ENCODE data around the gene RPL15. TPM values are rescaled to one million over a fixed set of nuclear protein-coding genes. Genes with fewer than 3 reads are reported as not detected.
"Not testable (repeated sequence)": the region's sequence is repeated elsewhere in the genome, so short reads cannot be mapped to it uniquely, and the experiment has no call there.

The RPL15 gene
- polyA plus RNA-seq, 12 donors, result 318 to 2,689 (median 2,296) TPM

DNA sequence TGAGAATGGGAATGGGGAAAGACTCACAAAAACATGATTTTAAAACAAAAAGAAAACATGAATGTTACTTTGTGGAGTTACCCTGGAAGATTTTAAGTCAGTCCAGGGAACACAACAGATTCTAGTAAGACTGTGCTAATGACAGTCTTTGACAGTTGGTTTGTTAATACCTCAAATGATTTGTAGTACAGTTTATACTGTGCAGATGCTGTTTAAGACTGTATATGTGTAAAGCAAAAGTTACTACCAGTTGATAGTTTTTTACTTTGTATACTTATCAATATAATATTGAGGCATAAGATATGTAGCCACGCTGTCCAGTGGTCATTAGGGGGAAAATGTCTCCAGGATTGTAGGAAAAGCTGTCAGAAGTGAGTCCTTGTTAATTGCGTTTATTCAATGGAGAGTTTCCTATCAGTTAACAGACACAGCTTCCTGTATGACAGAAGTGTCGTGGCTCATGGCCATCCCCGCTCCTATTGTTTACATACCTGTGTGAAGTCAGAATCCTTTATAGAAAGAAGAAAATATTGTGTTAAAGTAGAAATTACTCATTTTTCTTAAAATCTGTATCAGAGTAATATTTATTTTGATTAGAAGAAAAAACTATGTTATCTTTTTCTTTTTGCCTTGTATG is 36.1 kb upstream of the RPL15 start:
- DNase-seq, result no peak

DNA sequence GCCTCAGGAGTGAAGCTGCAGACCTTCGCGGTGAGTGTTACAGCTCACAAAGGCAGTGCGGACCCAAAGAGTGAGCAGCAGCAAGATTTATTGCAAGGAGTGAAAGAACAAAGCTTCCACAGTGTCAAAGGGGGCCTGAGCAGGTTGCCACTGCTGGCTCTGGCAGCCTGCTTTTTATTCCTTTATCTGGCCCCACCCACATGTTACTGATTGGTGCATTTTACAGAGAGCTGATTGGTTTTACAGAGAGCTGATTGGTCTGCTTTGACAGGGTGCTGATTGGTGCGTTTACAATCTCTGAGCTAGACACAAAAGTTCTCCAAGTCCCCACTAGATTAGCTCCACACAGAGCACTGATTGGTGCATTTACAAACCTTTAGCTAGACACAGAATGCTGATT is 34.9 kb upstream of the RPL15 start:
- DNase-seq, result not testable (repeated sequence)

DNA sequence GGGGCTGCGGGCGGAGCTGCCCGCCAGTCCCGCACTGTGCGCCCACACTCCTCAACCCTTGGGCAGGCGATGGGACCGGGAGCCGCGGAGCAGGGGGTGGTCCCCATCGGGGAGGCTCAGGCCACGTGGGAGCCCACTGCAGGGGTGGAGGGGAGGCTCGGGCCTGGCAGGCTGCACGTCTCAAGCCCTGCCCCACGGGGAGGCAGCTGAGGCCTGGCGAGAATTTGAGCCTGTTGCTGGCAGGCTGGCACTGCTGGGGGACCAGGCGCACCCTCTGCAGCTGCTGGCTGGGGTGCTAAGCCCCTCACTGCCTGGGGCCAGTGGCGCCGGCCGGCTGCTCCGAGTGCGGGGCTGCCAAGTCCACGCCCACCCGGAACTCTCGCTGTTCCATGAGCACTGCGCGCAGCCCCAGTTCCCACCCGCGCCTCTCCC is 34.4 kb upstream of the RPL15 start:
- no peak for DNase-seq

DNA sequence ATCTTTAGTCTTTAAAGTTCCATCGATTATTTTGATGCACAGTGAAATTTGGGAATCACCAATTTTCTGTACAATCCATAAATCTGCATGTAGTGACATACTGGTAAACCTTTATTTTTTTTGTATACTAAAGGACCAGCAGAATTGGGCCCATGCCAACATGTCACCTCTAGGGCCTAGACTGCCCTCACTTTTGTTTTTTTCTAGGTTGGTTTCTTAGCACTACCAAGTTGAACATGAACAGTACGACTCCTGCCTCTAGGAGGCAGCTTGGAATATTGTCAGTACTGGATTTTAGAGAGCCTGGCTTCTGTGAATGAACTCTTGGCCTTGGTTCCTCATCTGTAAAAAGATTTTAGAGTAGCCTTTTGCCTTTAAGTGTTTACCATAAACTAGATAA is 32.5 kb upstream of the RPL15 start:
- DNase-seq, result no peak

DNA sequence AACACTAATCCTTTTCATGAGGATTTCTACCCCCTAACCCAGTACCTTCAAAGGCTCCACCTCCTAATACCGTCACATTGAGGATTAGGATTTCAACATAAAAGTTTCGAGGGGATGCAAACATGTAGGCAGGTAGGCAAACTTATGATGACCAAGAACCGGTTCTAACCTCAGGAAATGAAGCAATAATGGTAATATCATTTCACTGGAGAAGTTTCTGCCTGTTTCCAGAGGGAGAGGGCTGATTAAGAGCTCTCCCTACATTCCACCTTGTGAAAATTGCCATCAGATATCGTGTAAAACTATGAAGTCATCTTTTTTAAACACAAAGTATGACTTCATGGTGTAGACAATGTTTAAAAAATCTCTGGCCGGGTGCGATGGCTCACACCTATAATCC is 31.7 kb upstream of the RPL15 start:
- no peak for DNase-seq

DNA sequence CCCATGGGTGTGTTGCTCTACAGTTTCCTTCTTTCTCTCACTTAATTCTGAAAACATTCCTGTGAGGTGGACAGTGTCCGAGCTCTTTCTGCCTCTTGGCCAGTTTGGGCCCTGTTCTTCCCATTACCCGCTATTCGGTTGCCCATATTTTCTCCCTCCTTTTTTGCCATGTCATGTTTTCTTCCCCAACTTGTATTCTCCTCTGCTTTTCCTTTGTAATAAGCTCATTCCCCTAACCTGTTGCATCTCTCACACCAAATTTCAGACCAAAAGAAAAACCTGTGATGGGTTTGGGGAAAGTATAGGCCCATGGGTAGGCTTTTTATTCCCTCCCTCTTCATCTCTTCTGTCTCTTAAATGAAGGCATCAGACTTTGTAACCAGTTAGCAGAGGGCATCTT is 30.6 kb upstream of the RPL15 start:
- DNase-seq, result no peak

DNA sequence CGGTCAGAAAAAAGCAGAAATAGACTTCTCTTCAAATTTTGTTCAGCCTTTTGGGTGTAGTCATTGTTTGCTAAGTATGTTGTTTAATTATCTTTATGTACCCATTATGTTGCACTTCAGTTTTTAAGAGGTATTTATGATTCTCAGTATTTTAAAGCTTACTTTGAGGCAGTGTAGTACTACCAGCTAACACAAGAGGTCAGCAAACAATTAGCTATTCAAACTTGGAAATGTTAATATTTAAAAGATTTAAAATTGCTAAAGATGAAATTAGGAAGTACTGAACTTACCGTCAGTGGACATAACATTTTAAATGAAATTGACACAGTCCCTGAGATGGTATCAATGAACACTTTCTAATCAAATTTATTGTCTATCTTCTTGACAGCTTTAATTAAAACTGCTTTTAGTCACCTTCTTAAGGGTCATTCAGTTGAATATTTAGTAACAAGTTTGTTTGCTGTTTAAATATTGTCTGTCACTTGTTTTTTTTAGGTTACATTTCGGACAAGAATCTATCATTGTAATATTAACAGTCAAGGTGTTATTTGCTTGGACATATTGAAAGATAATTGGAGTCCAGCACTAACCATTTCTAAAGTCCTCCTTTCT is 28.2 kb upstream of the RPL15 start:
- DNase-seq, result peak; percentile 46

DNA sequence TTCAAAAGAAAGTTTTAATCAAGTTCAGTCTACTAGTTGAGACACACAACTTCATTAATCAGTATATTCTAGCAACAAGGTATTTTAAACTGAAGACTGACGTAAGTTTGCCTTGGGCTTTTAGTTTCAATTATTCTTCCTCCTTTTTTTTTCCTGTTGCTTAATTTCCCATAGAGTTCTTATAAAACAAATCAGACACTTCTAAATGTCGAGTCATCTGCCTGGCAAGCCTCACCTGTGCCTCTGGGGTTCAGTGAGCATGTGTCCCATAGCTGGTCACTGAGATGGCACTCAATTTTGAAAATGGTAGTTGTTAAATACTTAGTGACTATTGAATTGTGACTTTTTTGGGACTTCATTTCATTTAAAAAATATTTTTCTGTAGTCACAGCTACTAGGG is 27.5 kb upstream of the RPL15 start:
- no peak for DNase-seq

DNA sequence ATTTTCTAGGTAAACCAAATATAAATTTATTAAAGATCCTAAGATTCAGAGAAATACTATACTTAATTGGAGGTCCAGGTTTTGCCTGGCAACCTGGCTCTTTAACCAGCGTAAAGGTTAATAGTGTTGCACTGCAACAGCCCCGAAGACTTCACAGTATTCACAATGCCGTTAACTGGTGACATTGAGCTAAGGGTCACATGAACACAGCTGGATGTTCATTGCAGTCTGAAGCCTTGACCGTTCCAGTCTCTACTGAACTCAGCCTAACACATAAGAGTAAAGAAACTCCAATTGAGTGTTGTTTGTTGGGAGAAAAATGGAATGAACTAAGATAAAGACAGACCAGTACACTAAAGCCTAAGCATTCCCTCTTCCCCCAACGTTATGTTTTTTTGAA is 27.0 kb upstream of the RPL15 start:
- DNase-seq, result no peak

DNA sequence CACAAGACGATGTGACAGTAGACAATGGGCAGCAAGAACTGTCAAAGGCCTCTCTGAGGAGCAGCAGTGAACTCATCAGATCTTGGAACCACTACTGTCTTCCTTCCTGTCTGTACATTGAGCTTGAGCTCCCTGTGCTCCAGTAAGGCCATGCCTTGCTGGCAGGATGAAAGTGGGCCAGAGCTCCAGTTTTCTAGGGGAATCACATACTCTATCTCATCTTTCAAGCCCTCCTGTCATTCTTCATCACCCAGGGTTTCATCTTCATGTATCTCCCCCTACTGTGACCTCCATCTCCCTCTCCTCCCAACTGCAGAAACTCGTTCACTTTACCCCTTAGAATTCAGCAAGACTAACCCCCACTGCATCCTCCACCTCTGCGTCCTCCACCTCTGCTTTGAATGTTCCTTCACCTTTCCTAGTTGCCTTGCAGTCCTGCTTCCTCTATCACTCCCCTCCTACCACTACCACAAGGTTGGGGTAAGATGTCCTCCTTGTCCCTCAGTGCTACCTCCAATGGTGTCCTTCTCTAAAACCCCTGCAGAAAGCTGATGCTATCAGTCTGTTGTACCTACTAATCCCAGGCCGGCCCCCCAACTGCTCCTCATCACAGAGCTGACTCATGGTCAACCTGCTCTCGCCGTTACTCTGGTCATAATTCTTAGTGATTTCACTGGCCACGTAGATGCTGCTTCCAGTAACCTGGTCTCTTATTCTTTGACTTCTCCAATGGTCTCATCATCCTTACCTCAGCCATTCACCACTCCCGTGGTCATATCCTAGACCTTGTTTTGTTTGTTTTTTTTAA is 22.5 kb upstream of the RPL15 start:
- DNase-seq, result no peak

DNA sequence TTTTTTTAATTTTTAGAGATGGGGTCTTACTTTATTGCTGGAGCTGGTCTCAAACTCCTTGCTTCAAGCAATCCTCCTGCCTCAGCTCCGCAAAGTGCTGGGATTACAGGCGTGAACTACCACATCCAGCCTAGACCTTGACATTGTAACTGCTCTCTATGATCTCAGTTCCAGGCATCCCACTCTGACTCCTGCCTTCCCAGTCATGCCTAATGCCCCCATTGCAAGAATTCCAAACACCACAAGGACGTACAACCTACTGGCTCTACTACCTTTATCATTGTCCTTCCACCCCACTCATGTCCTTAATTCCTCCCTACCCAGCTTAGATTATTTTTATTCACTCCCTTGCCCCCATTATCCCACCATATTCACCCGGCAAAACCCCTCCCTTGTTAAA is 21.8 kb upstream of the RPL15 start:
- DNase-seq, result no peak

DNA sequence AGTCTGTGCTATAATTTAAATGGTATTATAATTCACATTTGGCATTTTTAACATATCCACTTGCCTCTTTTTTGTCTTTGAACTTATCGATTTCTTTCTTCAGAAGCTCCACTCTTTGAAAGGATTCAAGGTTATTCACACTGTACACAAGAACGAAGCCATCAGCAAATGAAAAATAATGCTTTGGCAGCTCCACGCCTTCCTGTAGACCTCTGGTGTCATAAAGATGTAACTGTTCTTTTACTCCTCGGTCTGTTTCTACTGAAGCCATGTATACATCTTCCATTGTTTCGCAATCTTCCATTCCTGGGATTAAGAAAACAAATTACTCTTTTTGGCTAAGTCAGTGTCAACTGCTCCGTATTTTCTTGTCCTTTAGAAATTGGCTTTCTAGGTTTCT is 16.2 kb upstream of the RPL15 start:
- DNase-seq, result no peak

DNA sequence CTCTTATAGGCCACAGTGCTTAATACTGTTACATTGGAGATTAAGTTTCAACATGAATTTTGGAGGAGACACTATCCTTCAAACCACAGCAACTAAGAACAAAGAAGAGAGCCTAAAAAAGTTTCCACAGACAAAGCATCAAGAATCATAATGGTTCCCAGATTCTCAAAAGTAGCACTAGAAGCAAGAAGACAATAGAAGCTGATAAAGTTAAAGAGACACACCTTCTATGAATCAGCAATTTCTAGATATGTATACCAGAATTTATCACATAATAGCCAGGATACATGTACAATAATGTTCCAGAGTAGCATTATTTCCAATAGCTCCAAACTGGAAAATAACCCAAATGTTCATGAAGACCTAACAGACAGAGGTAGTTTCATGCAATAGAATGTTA is 12.4 kb upstream of the RPL15 start:
- no peak for DNase-seq

DNA sequence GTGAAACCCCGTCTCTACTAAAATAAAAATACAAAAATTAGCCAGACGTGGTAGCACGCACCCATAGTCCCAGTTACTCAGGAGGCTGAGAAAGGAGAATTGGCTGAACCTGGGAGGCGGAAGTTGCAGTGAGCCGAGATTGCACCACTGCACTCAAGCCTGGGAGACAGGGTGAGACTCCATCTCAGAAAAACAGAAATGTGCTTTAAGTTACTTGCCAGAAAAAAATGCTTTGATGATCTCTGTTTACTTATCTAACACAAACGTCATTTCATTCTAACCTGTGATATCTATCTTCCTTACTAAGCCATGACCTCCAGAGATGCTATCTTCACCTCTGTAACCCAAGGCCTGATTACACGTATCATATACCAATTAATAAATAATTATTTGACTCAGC is 7.6 kb upstream of the RPL15 start:
- DNase-seq, result no peak

DNA sequence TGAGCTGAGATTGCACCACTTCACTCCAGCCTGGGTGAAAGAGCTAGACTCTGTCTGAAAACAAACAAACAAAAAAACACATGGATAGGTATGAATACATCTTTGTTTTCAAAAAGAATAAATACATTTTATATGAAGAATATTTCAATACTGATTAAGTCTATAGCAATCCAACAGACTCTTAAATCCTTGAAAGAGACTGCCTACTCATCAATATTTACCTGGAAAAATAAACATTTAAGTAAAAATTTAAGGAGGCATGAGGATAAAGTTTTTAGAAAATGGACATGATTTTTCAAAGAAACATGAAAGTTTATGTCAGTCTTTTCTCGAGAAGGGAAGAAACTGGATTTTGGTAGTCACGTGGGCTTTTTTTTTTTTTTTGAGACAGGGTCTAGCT is 5.5 kb upstream of the RPL15 start:
- DNase-seq, result no peak

DNA sequence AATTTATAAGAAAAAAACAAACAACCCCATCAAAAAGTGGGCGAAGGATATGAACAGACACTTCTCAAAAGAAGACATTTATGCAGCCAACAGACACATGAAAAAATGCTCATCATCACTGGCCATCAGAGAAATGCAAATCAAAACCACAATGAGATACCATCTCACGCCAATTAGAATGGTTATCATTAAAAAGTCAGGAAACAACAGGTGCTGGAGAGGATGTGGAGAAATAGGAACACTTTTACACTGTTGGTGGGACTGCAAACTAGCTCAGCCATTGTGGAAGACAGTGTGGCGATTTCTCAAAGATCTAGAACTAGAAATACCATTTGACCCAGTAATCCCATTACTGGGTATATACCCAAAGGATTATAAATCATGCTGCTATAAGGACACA is 4.6 kb upstream of the RPL15 start:
- DNase-seq, result not testable (repeated sequence)

DNA sequence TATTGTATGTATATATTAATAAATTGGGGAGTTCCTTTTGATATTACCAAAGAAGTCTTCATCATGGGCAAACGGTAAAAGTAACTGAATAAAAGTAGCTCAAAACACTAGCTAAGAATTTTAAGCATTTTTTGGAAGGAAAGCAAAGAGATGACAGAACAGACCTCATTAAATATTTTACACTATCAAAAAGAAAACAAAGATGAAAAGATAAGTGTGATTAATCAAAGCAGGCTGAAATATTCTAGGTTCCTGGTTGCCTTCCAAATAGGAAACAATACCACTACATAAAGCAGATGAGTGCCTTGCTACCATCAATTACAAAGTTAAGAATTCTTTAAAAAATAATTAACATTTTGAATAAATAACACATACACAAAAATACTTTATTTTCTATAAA is 3.8 kb upstream of the RPL15 start:
- no peak for DNase-seq

DNA sequence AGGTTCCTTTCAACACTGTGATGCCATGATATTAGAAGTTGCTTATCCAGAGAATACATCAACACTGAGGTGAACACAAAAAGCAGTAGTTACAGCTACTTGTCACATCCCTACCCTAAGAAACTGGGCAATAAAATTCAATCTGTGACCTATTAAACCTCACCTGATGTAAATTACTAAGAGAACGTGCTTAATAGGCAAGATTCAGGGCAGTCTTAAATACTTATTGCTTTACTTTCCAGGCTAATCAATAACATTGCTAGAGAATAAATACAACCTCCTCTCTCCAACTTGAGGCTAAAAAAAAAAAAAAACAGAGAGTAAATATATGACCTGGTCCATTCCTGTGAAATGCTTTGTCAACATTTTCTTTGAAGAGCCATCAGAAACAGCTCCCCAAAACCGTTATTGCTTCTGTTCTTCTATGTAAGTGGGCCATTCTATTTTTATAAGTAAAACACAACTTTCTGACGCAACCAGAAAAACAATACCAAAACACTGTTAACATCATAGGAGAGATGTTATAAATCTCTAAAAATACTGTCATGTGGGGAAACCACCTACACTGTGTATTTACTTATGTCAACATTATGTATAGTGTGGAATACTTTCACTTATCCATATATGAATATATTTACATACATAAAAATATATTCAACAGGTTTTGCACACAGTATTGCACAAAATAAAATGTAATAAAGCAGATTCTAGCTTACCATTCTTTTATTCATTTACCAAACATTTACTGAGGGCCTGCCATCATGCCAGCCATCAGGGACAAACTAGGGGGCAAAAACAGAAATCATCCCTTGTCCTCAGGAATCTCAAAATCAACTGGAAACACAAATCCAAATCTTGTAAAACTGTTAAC is 2.8 kb upstream of the RPL15 start:
- DNase-seq, result no peak

DNA sequence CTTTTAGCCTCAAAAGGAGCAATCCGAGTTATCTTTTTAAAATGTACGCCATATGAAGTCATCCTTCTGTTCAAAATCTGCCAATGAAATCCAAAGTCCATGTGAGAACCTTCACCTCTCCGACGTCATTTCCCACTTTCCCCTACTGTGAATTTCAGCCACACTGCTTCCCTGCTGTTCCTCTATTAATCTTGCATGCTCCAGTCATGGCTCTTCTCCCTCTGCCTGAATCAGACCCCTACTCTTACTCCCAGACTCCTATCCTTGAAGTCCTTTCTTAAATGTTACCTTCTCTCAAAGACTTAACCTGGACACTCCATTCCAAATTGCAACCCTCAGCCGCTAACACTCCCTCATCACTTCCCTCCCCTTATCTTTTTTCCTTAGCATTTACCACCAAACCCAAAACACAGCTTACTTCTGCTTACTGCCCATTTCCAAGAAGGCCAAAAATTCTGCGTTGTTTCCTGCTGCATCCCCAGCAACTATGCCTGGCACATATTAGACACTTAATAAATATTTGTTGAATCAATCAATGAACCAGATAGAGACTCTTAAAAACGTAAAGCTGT is 1.3 kb upstream of the RPL15 start:
- no peak for DNase-seq

DNA sequence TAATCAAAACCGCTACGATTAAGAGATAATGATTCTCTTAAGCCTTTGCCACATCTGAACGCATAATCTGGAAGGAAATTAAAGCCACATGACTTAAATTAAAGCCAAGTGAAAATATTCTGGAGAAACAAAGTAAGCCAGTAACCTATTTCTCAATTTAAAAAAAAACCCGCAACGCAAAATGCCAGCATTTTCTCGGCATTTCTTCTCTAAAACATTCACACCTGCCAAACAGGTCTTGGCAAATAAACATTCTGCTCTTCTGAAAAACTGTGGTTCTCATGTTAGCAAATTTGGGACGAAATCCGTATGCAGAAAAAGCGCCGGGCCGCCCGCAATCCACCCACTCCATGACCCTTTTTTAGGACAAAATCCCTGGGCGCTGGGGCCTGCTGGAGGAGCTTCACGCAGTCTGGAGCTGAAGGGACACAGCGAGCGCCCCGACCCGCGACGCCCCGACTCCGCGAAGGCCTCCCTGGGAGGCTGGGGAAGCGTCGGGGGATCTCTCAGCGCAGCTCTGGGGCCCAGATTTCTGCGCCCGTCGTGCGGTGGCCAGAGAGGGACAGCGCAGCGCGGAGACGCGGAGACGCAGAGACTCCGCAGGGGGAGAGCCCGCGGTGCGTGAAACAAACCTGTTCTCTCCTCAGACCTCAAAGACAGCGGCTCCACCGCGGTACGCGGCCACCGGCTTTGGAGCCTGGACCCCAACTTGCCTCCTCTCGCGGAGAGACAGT is 613 bp upstream of the RPL15 start:
- DNase-seq, result no peak

DNA sequence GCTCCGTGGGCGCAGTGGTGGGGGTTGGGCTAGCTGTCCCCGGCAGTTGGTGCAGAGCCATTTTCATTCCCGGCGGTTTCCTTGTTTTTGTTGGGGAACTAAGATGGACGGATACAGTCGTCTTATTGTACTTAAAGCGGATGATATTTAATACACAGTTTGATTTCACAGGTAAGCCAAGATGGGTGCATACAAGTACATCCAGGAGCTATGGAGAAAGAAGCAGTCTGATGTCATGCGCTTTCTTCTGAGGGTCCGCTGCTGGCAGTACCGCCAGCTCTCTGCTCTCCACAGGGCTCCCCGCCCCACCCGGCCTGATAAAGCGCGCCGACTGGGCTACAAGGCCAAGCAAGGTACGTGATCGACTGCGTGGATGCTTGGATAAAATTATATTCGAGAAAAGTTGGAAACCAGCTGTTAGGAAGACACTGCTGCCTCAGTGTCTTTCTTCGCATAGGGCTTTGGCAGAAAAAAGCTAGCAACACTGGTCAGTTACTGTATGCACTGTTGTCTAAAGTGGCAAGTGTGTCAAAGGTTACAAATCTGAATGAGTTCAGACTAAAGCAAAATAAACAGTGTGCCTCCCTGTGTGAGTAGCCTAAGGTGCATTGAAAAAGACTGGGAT is 859 bp downstream of the RPL15 start:
- peak; percentile 80 for DNase-seq

Data from muscle of arm (tissue), 12 donors.